Stimulated activated CD8-positive, alpha-beta memory T cell treated with anti-CD3 and anti-CD28 coated beads, Interleukin-12 subunit alpha, Interleukin-12 subunit beta, amount 100 ng/mL, for 24 hours (primary cell): ENCODE results near the gene KLK3.
"Not testable (repeated sequence)": the region's sequence is repeated elsewhere in the genome, so short reads cannot be mapped to it uniquely, and the experiment has no call there.

Experiments
- DNase-seq: peaks from one replicate; pipeline ENCODE4 v3.0.0-alpha.2; 2020; ENCODE audit errors: extremely low read depth

Gene KLK3

GRCh38 chr19:50854636-50855410 lies at the start of gene KLK3:
Gene KLK3 (plus strand): TSS chr19:50854915. CDS start chr19:50854956, 41 bp downstream.
- DNase-seq: no peak

GRCh38 chr19:50808856-50809255 lies 45.9 kb upstream of the KLK3 start:
- DNase-seq: no peak

- DNase-seq: not testable (repeated sequence)
Measured at GRCh38 chr19:50811622-50812238, 43.0 kb upstream of the KLK3 start.

GRCh38 chr19:50812474-50812873 lies 42.2 kb upstream of the KLK3 start:
- DNase-seq: no peak

- no peak for DNase-seq
Measured at GRCh38 chr19:50814883-50815282, 39.8 kb upstream of the KLK3 start.

- no peak for DNase-seq
Measured at GRCh38 chr19:50815439-50815838, 39.3 kb upstream of the KLK3 start.

- no peak for DNase-seq
Measured at GRCh38 chr19:50817941-50818858, 36.5 kb upstream of the KLK3 start.

GRCh38 chr19:50818859-50819472 lies 35.7 kb upstream of the KLK3 start:
- DNase-seq: no peak

GRCh38 chr19:50819636-50820035 lies 35.1 kb upstream of the KLK3 start:
- no peak for DNase-seq

- DNase-seq: no peak
Measured at GRCh38 chr19:50820086-50820485, 34.6 kb upstream of the KLK3 start.

- DNase-seq: no peak
Measured at GRCh38 chr19:50820549-50821247, 34.0 kb upstream of the KLK3 start.

GRCh38 chr19:50821248-50821612 lies 33.5 kb upstream of the KLK3 start:
- DNase-seq: no peak

- DNase-seq: no peak
Measured at GRCh38 chr19:50821622-50822021, 33.1 kb upstream of the KLK3 start.

- no peak for DNase-seq
Measured at GRCh38 chr19:50822661-50823208, 32.0 kb upstream of the KLK3 start.

GRCh38 chr19:50823389-50824042 lies 31.2 kb upstream of the KLK3 start, which contains the start of gene KLK1:
Gene KLK1 (minus strand): TSS chr19:50823787. CDS start chr19:50823748, 39 bp downstream.
- DNase-seq: no peak

- no peak for DNase-seq
Measured at GRCh38 chr19:50826492-50827240, 28.0 kb upstream of the KLK3 start.

- DNase-seq: no peak
Measured at GRCh38 chr19:50827476-50827875, 27.2 kb upstream of the KLK3 start.

- no peak for DNase-seq
Measured at GRCh38 chr19:50829801-50830200, 24.9 kb upstream of the KLK3 start.

- no peak for DNase-seq
Measured at GRCh38 chr19:50830266-50831025, 24.3 kb upstream of the KLK3 start.
